HG03457 (cell line): Measurements from ENCODE around the gene CCR7.

Source experiments
- ATAC-seq: cut with Tn5 transposase; IDR thresholded peaks from one replicate; pipeline ENCODE4 v1.9.1; 2021; ENCODE audit warnings: moderate number of reproducible peaks; ENCODE audit not compliant: unreplicated experiment

The CCR7 gene

GRCh38 chr17:40522250-40522960 is 42.9 kb downstream of the CCR7 start:
- no peak for ATAC-seq

- no peak for ATAC-seq
These were observed 44.2 kb downstream of the CCR7 start for GRCh38 chr17:40520991-40521453.

GRCh38 chr17:40519089-40519775 is 46.0 kb downstream of the CCR7 start:
- no peak for ATAC-seq

GRCh38 chr17:40518401-40519088 is 46.7 kb downstream of the CCR7 start:
- ATAC-seq, result no peak

GRCh38 chr17:40517981-40518380 is 47.3 kb downstream of the CCR7 start:
- no peak for ATAC-seq

GRCh38 chr17:40517286-40517662 is 48.0 kb downstream of the CCR7 start:
- no peak for ATAC-seq

GRCh38 chr17:40516581-40517285 is 48.5 kb downstream of the CCR7 start:
- no peak for ATAC-seq

GRCh38 chr17:40515491-40516041 is 49.7 kb downstream of the CCR7 start:
- ATAC-seq, result no peak

GRCh38 chr17:40515011-40515410 is 50.3 kb downstream of the CCR7 start:
- ATAC-seq, result no peak

GRCh38 chr17:40514013-40514875 is 51.0 kb downstream of the CCR7 start:
- ATAC-seq, result no peak

GRCh38 chr17:40511667-40512220 is 53.5 kb downstream of the CCR7 start:
- no peak for ATAC-seq

GRCh38 chr17:40511136-40511535 is 54.1 kb downstream of the CCR7 start:
- no peak for ATAC-seq

GRCh38 chr17:40510328-40510648 is 55.0 kb downstream of the CCR7 start:
- ATAC-seq, result no peak

GRCh38 chr17:40509626-40510327 is 55.5 kb downstream of the CCR7 start:
- ATAC-seq, result no peak

GRCh38 chr17:40506786-40507185 is 58.5 kb downstream of the CCR7 start:
- ATAC-seq, result no peak
